Tibial nerve (tissue), 4 donors: Measurements from ENCODE around the gene CDK5RAP3.

Source experiments
- CTCF ChIP-seq, 5 experiments: fragments of 200-600 bp in 3 of 5; fragments of 450-650 bp in 2 of 5; sonication (generic) in 3 of 5; IDR thresholded peaks; one replicate each; pipeline ENCODE4 v1.5.1; 2016 to 2019; ENCODE audit warnings: antibody characterized with exemption in 5 of 5, mild to moderate bottlenecking in 3 of 5, moderate library complexity in 2 of 5
- EP300 ChIP-seq, 2 donors: sonication (generic); formaldehyde crosslinking; IDR thresholded peaks; one replicate each; pipeline ENCODE4 v1.6.1; 2017; ENCODE audit warnings: antibody characterized with exemption in 2 of 2, mild to moderate bottlenecking in 1 of 2
- POLR2A ChIP-seq, 2 donors: fragments of 450-650 bp; IDR thresholded peaks; one replicate each; pipeline ENCODE4 v1.6.1; 2017; ENCODE audit warnings: antibody characterized with exemption in 2 of 2, mild to moderate bottlenecking in 2 of 2, moderate library complexity in 2 of 2

GRCh38 chr17:48027322-48027981 lies 56.5 kb downstream of the CDK5RAP3 start:
- no peak for TF ChIP-seq CTCF (IDR thresholded peaks at IDR 0.05)
- TF ChIP-seq POLR2A (IDR thresholded peaks at IDR 0.05), result no peak
- no peak for TF ChIP-seq EP300 (IDR thresholded peaks at IDR 0.05)
